Testis (tissue), 2 donors: Measurements from ENCODE around the gene POLN.

Experiments used
- CTCF ChIP-seq, 3 experiments: fragments of 450-650 bp in 2 of 3; fragments of 200-600 bp in 1 of 3; sonication (generic) in 1 of 3; IDR thresholded peaks; one replicate each; pipeline ENCODE4 v1.5.1; 2016 to 2019; ENCODE audit warnings: antibody characterized with exemption in 3 of 3, mild to moderate bottlenecking in 2 of 3, moderate library complexity in 1 of 3
- POLR2A ChIP-seq: fragments of 450-650 bp; IDR thresholded peaks from one replicate; pipeline ENCODE4 v1.6.1; 2017; ENCODE audit warnings: antibody characterized with exemption, mild to moderate bottlenecking, moderate library complexity

GRCh38 chr4:2253160-2254084, 11.5 kb upstream of the POLN start:
- TF ChIP-seq POLR2A = no peak
- no peak for TF ChIP-seq CTCF (IDR thresholded peaks at IDR 0.05)
